MM.1S (cell line): ENCODE measurements around the gene MFNG.

ENCODE experiments used
- EZH2 ChIP-seq: fragments of 300-600 bp; sonication (generic); optimal IDR thresholded peaks from 2 replicates; pipeline ENCODE3; 2017; ENCODE audit warnings: low read depth, mild to moderate bottlenecking, antibody characterized with exemption, low read length, mixed read lengths
- EZH2phosphoT487 ChIP-seq: fragments of 300-600 bp; sonication (generic); IDR thresholded peaks from 2 replicates; pipeline ENCODE4 v1.6.1; 2018; ENCODE audit warnings: antibody characterized with exemption, low read length
- TF ChIP-seq, protein P1 (sequence below): fragments of 300-600 bp; sonication (generic); IDR thresholded peaks from 2 replicates; pipeline ENCODE4 v1.5.1; 2016; ENCODE audit warnings: antibody characterized with exemption, low read length, mixed read lengths

DNA sequence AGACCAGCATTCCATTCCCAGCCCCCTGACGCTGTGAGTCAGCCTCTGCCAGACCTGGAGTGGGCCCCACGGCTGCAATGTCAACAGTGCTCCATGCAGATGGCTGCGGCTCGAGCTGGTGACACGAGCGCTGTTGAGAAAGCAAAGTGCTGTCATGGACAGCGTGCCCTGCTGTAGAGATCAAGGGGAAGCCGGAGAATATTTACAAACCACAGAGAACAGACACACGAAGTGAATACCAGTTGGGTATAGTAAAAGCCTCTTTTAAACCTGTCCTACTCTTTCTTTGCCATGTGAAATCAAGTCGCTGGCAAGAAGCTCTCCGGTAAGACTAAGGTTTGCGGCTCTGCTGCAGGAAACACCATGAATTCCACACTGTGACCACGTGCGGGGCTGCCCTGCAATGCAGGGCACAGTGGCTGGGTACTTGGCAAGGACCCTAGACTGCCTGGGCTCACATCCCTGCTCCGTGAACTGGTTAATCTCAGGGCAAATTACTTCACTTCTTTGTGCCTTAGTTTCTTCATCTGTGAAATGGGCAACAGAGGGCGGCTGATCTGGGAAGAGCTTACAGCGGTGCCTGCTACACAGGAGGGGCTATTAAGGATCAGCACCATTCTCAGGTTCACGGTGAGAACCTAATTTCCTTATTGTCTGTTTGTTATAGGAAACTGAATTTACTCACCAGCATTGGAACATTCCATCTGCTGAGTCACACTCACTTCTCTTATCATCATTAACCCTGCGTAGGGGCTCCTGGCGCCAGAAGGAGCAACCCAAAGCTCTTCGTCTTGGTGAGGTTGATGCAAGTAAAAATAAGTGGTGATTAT lies 31.1 kb downstream of the MFNG start:
- TF ChIP-seq, protein P1, sequence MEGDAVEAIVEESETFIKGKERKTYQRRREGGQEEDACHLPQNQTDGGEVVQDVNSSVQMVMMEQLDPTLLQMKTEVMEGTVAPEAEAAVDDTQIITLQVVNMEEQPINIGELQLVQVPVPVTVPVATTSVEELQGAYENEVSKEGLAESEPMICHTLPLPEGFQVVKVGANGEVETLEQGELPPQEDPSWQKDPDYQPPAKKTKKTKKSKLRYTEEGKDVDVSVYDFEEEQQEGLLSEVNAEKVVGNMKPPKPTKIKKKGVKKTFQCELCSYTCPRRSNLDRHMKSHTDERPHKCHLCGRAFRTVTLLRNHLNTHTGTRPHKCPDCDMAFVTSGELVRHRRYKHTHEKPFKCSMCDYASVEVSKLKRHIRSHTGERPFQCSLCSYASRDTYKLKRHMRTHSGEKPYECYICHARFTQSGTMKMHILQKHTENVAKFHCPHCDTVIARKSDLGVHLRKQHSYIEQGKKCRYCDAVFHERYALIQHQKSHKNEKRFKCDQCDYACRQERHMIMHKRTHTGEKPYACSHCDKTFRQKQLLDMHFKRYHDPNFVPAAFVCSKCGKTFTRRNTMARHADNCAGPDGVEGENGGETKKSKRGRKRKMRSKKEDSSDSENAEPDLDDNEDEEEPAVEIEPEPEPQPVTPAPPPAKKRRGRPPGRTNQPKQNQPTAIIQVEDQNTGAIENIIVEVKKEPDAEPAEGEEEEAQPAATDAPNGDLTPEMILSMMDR: no peak
- TF ChIP-seq EZH2phosphoT487 (no peak), EZH2 (no peak)
